ENCODE measurements around the gene PPP1R14B. TPM values are rescaled to one million over a fixed set of nuclear protein-coding genes. Genes with fewer than 3 reads are reported as not detected.

Gene PPP1R14B
- total RNA-seq, 1 donor from 2014 or later = 187 TPM

DNA sequence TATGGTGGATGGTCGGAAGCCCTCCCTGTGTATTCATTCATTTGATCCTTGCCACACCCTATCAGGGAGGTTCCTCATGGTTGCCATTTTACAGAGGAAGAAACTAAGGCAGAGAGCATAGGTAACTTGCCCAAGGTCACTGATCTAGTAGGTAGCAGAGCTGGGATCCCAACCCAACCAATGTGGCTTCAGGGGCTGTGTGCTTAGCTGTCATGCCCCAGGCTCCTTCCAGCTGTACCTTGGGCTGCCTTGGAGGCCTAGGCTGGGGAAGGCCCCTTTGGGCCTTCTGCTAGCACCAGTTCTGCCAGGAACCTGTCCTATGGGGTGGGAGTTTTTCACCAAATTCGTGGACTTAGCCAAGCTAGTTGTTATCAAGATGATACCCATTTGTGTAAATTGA is 29.1 kb upstream of the PPP1R14B start:
- no peak overlapping the region for H3K4me3 Mint-ChIP-seq
- peaks cover 4% of the 10 kb centered on the region for H3K36me3 Mint-ChIP-seq
- H3K9me3 Mint-ChIP-seq = no peaks in the 10 kb centered on the region
- no peaks in the 10 kb centered on the region for H3K27me3 Mint-ChIP-seq
- no peak overlapping the region for H3K27ac Mint-ChIP-seq
- no peak for DNase-seq (ENCODE audit: extremely low spot score, unreplicated experiment)
- TF ChIP-seq, protein P1, sequence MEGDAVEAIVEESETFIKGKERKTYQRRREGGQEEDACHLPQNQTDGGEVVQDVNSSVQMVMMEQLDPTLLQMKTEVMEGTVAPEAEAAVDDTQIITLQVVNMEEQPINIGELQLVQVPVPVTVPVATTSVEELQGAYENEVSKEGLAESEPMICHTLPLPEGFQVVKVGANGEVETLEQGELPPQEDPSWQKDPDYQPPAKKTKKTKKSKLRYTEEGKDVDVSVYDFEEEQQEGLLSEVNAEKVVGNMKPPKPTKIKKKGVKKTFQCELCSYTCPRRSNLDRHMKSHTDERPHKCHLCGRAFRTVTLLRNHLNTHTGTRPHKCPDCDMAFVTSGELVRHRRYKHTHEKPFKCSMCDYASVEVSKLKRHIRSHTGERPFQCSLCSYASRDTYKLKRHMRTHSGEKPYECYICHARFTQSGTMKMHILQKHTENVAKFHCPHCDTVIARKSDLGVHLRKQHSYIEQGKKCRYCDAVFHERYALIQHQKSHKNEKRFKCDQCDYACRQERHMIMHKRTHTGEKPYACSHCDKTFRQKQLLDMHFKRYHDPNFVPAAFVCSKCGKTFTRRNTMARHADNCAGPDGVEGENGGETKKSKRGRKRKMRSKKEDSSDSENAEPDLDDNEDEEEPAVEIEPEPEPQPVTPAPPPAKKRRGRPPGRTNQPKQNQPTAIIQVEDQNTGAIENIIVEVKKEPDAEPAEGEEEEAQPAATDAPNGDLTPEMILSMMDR (conservative IDR thresholded peaks at IDR 0.05) = no peak
- peaks cover 7% of the 10 kb centered on the region for H3K4me1 Mint-ChIP-seq (ENCODE audit: unreplicated experiment)

DNA sequence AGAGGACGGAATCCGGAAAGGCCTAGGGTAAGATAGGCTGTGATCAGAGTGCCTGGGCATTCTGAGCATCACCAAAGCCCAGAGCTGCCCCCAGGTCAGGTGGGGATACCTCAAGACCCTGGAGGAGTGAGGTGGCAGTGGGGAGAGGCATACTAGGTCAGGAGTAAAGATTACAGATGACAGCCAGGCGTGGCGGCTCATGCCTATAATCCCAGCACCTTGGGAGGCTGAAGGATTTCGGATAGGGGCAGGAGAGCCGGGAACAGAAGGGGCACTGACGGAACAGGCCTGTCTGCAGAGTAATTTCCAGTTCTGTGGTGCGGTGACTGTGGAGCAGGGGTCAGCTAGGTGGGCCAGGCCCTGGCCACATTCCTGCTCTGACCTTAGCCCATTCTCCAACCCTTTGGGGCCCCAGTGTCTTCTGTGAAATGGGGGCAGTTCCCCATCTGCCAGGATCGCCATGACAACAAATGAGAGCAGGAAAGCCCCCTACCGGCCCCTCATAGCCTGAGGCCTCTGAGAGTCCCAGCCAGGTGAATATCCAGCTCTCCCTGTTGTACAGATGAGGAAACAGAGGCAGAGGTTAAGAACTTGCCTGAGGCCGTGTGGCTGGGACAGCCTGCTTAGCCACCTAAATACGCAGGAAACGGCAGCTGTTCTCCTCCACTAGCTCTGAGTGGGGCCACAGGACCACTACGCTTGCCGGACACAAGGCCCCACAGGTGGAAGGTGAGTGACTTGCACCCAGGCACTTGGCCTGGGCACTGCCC is 28.5 kb upstream of the PPP1R14B start:
- Mint-ChIP-seq H3K27me3 (peaks cover 2% of the 10 kb centered on the region), H3K27ac (no peak overlapping the region), H3K4me3 (no peak overlapping the region), H3K36me3 (peaks cover 4% of the 10 kb centered on the region), H3K4me1 (ENCODE audit: unreplicated experiment) (peaks cover 7% of the 10 kb centered on the region), H3K9me3 (no peaks in the 10 kb centered on the region)
- no peak for DNase-seq (ENCODE audit: extremely low spot score, unreplicated experiment)
- TF ChIP-seq, protein P1 (conservative IDR thresholded peaks at IDR 0.05) = no peak

DNA sequence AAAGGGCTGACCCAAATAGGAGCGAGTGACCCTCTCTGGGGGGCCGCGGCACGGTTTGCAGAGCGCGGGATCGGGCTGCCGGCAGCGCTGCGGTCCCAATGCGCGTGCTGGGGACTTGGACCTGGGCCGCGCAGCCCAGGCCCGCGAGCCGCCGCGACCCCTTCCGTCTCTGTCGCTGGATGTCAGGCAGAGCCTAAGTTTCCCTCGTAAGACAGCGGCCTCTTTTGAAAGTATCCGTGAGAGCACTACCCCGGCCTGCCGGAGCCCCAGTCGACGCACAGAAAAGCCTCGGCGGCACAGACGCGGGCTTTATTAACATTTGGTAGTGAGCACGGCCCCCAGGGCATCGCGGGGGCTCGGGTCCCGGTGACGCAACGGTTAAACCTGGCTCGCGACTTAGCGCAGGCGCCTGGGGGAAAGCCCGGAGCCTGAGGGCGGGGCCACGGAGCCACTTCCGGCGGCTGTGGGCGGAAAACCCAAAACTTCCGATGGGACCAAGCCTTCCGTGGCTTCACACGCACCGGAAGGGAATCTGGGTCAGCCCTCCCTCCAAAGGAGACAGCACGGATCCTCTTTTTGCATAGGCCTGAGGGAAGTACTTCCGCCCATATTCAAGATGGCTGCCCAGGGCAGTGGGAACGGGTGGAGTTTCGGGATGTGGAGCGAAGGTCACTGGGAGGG is 22.9 kb upstream of the PPP1R14B start:
- DNase-seq (ENCODE audit: extremely low spot score, unreplicated experiment) = peak; percentile 98
- Mint-ChIP-seq H3K4me3 (peak overlapping the region; percentile 100), H3K27ac (peak overlapping the region; percentile 99), H3K36me3 (peaks cover 4% of the 10 kb centered on the region), H3K27me3 (peaks cover 5% of the 10 kb centered on the region), H3K9me3 (no peaks in the 10 kb centered on the region), H3K4me1 (ENCODE audit: unreplicated experiment) (peaks cover 19% of the 10 kb centered on the region)
- TF ChIP-seq, protein P1 (conservative IDR thresholded peaks at IDR 0.05) = peak; percentile 14

DNA sequence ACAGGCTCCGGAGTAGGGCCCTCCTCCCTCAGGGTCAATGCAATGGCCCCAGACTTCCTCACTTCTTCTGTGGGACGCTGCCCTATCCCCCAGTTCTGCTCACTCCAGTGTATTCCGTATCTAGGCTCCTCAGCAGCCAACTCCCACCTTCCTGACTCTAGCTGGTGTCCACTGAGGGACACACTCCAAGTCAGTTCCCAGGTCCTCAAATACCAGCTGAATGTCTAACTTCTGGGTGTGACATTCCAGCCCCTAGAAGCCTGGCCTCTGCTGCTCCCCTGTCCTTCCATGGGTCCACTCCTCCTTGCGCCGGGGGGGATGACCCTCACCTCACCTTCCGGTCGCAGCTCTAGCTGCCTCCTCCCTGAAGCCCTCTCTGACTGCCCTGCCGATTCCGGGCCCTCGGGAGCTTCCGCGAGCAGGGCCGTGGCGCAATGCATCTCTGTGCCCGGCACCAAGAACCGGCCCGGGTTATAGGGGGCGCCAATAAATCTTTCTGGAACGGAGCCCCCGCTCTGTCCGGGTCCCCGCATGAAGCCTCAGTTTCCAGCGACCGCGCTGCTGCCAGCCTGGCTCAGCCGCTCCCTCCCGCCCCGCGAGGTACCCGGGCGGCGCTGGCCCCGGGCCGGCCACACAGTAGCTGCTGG is 22.3 kb upstream of the PPP1R14B start:
- Mint-ChIP-seq H3K27ac (peak overlapping the region; percentile 99), H3K36me3 (peaks cover 4% of the 10 kb centered on the region), H3K4me1 (ENCODE audit: unreplicated experiment) (peaks cover 19% of the 10 kb centered on the region), H3K27me3 (peaks cover 5% of the 10 kb centered on the region), H3K9me3 (no peaks in the 10 kb centered on the region), H3K4me3 (peak overlapping the region; percentile 100)
- TF ChIP-seq, protein P1 (conservative IDR thresholded peaks at IDR 0.05) = peak; percentile 15
- no peak for DNase-seq (ENCODE audit: extremely low spot score, unreplicated experiment)

DNA sequence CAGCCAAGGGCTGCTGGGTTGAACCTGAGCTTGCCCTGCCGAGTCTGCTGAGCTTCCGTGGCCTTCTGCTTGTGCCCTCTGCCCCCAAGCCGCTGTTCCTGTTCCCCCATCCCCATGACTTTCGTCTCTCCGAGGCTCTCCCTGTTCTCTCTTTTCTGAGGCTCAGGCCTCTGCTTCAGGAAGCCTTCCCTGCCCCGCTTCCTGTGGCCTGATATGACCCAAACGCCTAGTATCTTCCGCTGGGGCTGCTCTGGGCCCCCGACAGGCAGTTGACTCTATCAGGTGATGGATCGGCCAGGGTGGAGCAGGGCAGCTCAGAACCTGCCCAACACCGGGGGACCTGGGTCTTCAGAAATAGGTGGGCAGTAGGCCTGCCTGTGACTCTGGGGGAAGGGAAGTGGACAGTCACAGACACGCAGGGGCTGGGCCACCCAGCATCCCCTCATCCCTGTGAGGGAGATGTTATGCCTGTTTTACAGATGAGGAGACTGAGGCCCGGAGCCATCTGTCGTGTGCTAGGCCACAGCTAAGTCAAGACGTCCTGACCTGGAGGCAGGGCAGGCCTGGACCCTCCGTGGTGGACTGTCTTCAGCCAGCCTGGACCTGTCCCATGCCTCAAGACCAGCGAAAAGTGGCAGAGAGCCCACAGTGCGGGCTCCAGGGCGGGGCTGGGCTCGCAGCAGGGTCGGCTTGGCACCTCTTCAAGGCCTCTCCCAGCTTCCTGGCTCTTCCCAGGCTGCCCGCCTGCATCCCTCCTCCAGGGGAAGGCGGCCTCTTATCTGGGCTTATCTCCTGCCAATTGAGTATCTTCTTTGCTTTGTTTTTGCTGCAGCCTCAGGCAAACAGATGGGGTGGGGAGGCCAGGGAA is 21.5 kb upstream of the PPP1R14B start:
- peak overlapping the region; percentile 99 for H3K27ac Mint-ChIP-seq
- H3K27me3 Mint-ChIP-seq = peaks cover 5% of the 10 kb centered on the region
- no peak for DNase-seq (ENCODE audit: extremely low spot score, unreplicated experiment)
- TF ChIP-seq, protein P1 (conservative IDR thresholded peaks at IDR 0.05) = no peak
- peaks cover 4% of the 10 kb centered on the region for H3K36me3 Mint-ChIP-seq
- no peaks in the 10 kb centered on the region for H3K9me3 Mint-ChIP-seq
- peaks cover 19% of the 10 kb centered on the region for H3K4me1 Mint-ChIP-seq (ENCODE audit: unreplicated experiment)
- H3K4me3 Mint-ChIP-seq = peak overlapping the region; percentile 100
